Renal cortex interstitium (tissue), 3 donors: ENCODE measurements around the gene CEMIP2. TPM values are rescaled to one million over a fixed set of nuclear protein-coding genes. Genes with fewer than 3 reads are reported as not detected.

Experiments
- polyA plus RNA-seq, 3 donors: library from polyadenylated mRNA; unstranded; fragments of 120-200 nt; gene quantifications; one replicate each; pipeline ENCODE4 v1.2.1, GENCODE V29; 2013; ENCODE audit not compliant: insufficient read length in 3 of 3

The CEMIP2 gene
- polyA plus RNA-seq, 3 donors: 21.1 to 29.2 (median 26.8) TPM

Other genes with a start within 250 kb of the CEMIP2 start
- gene ABHD17B, start 142.7 kb upstream of the CEMIP2 start, polyA plus RNA-seq: 10 to 100 TPM; 26.2 to 33.1 (median 28.3) TPM
- 10 to 100 TPM; 15.9 to 18.2 (median 17.1) TPM for gene C9orf85, start 143.1 kb upstream of the CEMIP2 start, polyA plus RNA-seq